ENCODE results near the gene DRD3. TPM values are rescaled to one million over a fixed set of nuclear protein-coding genes. Genes with fewer than 3 reads are reported as not detected.

Gene DRD3
- total RNA-seq, 1 experiment from 2014 or later = 0.17 TPM

DNA sequence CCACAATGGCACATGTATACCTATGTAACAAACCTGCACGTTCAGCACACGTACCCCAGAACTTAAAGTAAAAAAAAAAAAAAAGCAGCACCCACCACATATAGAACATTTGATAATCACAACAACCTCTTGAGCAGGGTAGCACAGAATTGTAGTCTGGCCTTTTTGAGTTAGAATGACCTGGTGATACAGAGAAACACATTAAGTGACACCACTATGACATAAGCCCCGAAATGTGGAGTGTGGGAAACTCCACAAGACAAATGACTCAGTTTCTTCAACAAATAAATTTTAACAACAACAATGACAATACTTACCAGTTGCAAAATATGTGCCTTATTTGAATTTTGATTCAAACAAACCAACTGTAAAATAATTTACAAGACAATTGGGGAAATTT, 46.4 kb downstream of the DRD3 start:
- H3K4me1 Mint-ChIP-seq = no peaks in the 10 kb centered on the region
- no peak for DNase-seq (ENCODE audit: low spot score)
- H3K27me3 Mint-ChIP-seq (ENCODE audit: low read depth) = no peaks in the 10 kb centered on the region
- H3K4me3 Mint-ChIP-seq = no peak overlapping the region
- CTCF ChIA-PET = no interaction called here
- TF ChIP-seq ELF4 (CRISPR knock-in tag; IDR thresholded peaks at IDR 0.05; ENCODE audit: low read depth) (no peak), SMAD4 (CRISPR knock-in tag; IDR thresholded peaks at IDR 0.05) (no peak), NR2C2 (CRISPR knock-in tag; IDR thresholded peaks at IDR 0.05) (no peak)
- no peak for ATAC-seq
- POLR2A ChIA-PET = no interaction called here
- H3K9me3 Mint-ChIP-seq = peaks cover 6% of the 10 kb centered on the region; the same call in 1 of the 2 replicates
- H3K36me3 Mint-ChIP-seq = no peaks in the 10 kb centered on the region
- no peak overlapping the region for H3K27ac Mint-ChIP-seq

DNA sequence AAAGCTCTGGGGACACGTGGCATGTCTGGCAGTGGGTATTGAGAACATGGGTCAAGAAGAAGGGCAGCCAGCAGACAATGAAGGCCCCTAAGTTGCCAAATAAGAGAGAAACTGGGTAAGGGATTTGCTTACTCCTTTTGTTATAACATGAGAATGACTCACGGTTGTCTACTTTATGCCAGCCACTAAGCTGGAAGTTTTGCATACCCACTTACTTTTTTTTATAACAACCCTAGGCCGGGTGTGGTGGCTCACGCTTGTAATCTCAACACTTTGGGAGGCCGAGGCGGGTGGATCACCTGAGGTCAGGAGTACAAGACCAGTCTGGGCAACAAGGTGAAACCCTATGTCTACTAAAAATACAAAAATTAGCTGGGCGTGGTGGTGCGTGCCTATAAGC, 50.0 kb downstream of the DRD3 start:
- ChIA-PET POLR2A (no interaction called here), CTCF (no interaction called here)
- Mint-ChIP-seq H3K27ac (no peak overlapping the region), H3K36me3 (no peaks in the 10 kb centered on the region), H3K4me3 (no peak overlapping the region), H3K27me3 (ENCODE audit: low read depth) (no peaks in the 10 kb centered on the region), H3K4me1 (no peaks in the 10 kb centered on the region), H3K9me3 (peaks cover 12% of the 10 kb centered on the region; the same call in 1 of the 2 replicates)
- ATAC-seq = no peak
- TF ChIP-seq, protein P1, sequence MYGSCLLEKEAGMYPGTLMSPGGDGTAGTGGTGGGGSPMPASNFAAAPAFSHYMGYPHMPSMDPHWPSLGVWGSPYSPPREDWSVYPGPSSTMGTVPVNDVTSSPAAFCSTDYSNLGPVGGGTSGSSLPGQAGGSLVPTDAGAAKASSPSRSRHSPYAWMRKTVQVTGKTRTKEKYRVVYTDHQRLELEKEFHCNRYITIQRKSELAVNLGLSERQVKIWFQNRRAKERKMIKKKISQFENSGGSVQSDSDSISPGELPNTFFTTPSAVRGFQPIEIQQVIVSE (CRISPR knock-in tag; IDR thresholded peaks at IDR 0.05; ENCODE audit: borderline replicate concordance) = no peak
- TF ChIP-seq ZNF423 (CRISPR knock-in tag; IDR thresholded peaks at IDR 0.05) (no peak), AFF4 (CRISPR knock-in tag; IDR thresholded peaks at IDR 0.05; ENCODE audit: borderline replicate concordance) (no peak), TCF7 (CRISPR knock-in tag; IDR thresholded peaks at IDR 0.05; ENCODE audit: low read depth) (no peak), ZNF317 (CRISPR knock-in tag; IDR thresholded peaks at IDR 0.05; ENCODE audit: borderline replicate concordance, low read depth) (no peak), NR3C1 (CRISPR knock-in tag; conservative IDR thresholded peaks at IDR 0.05; ENCODE audit: low read depth) (no peak), ERG (CRISPR knock-in tag; IDR thresholded peaks at IDR 0.05) (no peak), NFATC4 (CRISPR knock-in tag; IDR thresholded peaks at IDR 0.05) (no peak), CREB1 (CRISPR knock-in tag; IDR thresholded peaks at IDR 0.05) (no peak), ATF1 (CRISPR knock-in tag; IDR thresholded peaks at IDR 0.05) (no peak), ZNF232 (CRISPR knock-in tag; IDR thresholded peaks at IDR 0.05) (no peak)
- TF ChIP-seq, protein P2, sequence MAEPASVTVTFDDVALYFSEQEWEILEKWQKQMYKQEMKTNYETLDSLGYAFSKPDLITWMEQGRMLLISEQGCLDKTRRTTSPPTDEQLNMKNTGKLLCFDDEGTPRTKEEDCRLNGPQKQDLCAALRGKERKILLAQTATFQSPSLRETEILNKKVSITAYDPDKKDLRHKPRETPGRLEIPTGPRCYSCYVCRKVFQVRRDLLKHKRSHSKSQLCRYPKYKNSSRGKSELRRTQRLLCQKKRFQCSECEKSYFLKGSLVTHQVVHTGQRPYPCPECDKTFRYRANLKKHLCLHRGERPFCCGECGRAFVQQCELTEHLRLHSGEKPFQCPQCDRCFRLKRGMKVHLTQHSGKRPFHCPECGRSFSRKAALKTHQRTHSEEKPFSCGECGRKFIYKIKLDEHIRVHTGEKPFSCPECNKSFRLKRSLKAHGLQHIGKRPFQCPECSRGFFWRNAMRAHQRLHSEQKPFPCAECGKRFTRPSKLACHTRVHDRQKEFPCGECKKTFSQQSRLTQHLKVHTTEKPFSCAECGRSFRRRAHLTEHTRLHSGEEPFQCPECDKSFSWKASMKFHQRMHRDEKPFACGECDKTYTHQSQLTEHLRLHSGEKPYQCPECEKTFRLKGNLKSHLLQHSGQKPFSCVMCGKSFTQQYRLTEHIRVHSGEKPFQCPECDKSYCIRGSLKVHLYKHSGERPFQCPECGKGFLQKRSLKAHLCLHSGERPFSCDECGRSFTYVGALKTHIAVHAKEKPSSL (CRISPR knock-in tag; conservative IDR thresholded peaks at IDR 0.05) = no peak
- TF ChIP-seq, protein P3, sequence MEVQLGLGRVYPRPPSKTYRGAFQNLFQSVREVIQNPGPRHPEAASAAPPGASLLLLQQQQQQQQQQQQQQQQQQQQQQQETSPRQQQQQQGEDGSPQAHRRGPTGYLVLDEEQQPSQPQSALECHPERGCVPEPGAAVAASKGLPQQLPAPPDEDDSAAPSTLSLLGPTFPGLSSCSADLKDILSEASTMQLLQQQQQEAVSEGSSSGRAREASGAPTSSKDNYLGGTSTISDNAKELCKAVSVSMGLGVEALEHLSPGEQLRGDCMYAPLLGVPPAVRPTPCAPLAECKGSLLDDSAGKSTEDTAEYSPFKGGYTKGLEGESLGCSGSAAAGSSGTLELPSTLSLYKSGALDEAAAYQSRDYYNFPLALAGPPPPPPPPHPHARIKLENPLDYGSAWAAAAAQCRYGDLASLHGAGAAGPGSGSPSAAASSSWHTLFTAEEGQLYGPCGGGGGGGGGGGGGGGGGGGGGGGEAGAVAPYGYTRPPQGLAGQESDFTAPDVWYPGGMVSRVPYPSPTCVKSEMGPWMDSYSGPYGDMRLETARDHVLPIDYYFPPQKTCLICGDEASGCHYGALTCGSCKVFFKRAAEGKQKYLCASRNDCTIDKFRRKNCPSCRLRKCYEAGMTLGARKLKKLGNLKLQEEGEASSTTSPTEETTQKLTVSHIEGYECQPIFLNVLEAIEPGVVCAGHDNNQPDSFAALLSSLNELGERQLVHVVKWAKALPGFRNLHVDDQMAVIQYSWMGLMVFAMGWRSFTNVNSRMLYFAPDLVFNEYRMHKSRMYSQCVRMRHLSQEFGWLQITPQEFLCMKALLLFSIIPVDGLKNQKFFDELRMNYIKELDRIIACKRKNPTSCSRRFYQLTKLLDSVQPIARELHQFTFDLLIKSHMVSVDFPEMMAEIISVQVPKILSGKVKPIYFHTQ (CRISPR knock-in tag; IDR thresholded peaks at IDR 0.05) = no peak
- TF ChIP-seq, protein P4, sequence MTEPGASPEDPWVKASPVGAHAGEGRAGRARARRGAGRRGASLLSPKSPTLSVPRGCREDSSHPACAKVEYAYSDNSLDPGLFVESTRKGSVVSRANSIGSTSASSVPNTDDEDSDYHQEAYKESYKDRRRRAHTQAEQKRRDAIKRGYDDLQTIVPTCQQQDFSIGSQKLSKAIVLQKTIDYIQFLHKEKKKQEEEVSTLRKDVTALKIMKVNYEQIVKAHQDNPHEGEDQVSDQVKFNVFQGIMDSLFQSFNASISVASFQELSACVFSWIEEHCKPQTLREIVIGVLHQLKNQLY (CRISPR knock-in tag; IDR thresholded peaks at IDR 0.05) = no peak
- TF ChIP-seq, protein P5, sequence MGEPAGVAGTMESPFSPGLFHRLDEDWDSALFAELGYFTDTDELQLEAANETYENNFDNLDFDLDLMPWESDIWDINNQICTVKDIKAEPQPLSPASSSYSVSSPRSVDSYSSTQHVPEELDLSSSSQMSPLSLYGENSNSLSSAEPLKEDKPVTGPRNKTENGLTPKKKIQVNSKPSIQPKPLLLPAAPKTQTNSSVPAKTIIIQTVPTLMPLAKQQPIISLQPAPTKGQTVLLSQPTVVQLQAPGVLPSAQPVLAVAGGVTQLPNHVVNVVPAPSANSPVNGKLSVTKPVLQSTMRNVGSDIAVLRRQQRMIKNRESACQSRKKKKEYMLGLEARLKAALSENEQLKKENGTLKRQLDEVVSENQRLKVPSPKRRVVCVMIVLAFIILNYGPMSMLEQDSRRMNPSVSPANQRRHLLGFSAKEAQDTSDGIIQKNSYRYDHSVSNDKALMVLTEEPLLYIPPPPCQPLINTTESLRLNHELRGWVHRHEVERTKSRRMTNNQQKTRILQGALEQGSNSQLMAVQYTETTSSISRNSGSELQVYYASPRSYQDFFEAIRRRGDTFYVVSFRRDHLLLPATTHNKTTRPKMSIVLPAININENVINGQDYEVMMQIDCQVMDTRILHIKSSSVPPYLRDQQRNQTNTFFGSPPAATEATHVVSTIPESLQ (CRISPR knock-in tag; IDR thresholded peaks at IDR 0.05) = no peak
- no peak for DNase-seq (ENCODE audit: low spot score)
